Epithelial cell of proximal tubule (primary cell): ENCODE data around the gene ZNF555. TPM values are rescaled to one million over a fixed set of nuclear protein-coding genes. Genes with fewer than 3 reads are reported as not detected.

Experiments used
- DNase-seq: peaks from one replicate; pipeline ENCODE4 v3.0.0-alpha.2; 2011; ENCODE audit warnings: low read depth
- H3K4me3 ChIP-seq: 2 replicates; pipeline ENCODE4 v1.5.1; 2011; ENCODE audit warnings: low read depth, mild to moderate bottlenecking, low read length
- total RNA-seq: library from RNA; depleted of rRNA; stranded (reverse); fragments of >200 nt; gene quantifications from 2 replicates; pipeline ENCODE4 v1.2.3, GENCODE V29; 2015
- TF ChIP-seq, protein P1 (sequence below): conservative IDR thresholded peaks from 2 replicates; pipeline ENCODE4 v1.5.1; 2012; ENCODE audit warnings: low read depth, mild to moderate bottlenecking, low read length

Gene ZNF555
- total RNA-seq, 1 donor from 2014 or later, result 2.9 TPM

DNA sequence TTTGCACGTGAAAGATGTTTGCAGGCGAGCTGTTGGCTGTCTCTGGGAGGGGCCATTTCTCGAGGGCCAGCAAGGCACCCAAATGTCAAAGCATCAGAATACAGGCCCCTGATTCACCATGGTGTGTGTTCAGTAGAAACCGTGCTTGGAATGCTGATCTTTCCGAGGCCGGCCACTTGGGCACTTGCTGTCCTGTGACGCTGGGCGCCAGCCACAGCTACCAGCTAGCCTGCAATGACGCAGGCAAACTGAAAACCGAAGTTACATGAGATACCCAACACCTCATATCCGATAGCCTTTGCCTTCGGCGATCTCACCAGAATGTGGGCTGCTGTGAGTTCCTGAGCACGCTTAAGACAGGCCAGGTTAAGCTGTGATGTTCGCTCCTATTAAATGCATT, 44.0 kb upstream of the ZNF555 start:
- H3K4me3 ChIP-seq, result no peak overlapping the region
- no peak for DNase-seq
- TF ChIP-seq, protein P1, sequence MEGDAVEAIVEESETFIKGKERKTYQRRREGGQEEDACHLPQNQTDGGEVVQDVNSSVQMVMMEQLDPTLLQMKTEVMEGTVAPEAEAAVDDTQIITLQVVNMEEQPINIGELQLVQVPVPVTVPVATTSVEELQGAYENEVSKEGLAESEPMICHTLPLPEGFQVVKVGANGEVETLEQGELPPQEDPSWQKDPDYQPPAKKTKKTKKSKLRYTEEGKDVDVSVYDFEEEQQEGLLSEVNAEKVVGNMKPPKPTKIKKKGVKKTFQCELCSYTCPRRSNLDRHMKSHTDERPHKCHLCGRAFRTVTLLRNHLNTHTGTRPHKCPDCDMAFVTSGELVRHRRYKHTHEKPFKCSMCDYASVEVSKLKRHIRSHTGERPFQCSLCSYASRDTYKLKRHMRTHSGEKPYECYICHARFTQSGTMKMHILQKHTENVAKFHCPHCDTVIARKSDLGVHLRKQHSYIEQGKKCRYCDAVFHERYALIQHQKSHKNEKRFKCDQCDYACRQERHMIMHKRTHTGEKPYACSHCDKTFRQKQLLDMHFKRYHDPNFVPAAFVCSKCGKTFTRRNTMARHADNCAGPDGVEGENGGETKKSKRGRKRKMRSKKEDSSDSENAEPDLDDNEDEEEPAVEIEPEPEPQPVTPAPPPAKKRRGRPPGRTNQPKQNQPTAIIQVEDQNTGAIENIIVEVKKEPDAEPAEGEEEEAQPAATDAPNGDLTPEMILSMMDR, result no peak

DNA sequence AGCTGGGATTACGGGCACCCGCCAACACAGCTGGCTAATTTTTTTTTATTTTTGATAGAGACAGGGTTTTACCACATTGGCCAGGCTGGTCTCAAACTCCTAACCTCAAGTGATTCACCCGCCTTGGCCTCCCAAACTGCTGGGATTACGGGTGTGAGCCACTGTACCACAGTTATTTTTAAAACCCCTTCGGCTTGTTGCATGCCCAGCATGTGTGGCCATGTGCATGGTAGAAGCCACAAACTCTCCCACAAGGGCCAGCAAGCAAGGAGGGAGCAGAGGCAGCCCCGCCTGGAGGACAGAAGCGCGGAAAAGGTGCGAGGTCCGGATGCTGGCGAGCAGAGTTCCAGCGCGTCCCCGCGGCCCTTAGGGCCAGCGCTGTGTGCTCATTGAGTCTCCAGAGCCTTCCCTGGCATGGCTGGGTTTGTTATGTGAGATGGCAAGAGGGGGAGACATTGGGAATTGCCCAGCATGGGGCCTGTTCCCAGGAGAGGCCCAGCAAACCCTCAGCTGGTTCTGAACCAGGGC, 43.1 kb upstream of the ZNF555 start:
- H3K4me3 ChIP-seq, result no peak overlapping the region
- no peak for DNase-seq
- TF ChIP-seq, protein P1, result no peak

DNA sequence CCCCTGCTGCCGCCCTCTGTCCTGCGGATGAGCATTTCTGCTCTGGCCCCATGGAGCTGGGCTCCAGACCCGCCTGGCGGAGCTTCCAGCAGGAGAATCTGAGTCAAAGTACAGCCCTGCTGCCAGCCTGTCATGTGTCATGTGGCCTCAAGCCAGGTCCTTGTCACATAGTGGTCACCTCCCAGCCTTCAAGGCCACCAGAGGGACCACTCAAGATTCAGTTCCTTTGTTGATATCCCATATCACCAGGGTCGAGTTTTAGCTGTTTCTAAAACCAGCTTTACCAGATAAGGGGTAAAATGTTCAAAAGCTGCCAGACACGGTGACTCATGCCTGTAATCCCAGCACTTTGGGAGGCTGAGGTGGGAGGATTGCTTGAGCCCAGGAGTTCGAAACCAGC, 42.5 kb upstream of the ZNF555 start:
- DNase-seq, result no peak
- no peak overlapping the region for H3K4me3 ChIP-seq
- TF ChIP-seq, protein P1, result no peak

DNA sequence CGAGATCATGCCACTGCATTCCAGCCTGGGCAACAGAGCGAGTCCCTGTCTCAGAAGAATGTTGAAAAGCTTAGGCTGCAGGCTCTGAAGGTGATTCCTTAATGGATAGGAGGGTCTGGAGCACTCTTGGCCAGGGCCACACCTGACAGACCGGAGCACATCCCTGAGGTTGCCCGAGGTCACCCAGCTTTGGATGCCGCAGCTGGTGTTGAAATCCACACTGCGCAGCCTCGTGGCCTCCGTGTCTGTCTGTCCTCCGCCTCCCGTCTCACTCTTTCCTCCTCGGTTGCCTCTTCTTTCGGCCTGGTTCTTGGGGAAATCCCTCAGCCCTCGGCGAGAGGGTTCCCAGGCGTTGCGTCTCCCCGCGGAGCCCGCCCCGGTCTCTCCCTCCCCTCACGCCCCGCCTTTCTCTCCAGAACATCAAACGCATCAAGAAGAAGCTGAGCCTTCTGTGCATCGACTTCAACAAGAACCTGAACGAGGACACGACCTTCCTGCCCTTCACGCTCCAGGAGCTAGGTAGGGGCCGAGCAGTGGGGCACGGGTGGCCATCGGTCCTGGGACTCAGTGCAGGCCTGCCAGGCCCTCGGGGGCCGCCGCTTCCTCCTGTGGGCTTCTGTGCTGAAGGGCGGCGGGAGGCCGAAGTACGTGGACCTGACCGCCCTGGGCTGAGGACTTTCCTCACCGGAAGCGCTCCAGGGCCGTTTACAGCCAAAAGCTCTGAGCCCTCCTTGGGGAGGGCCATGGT, 41.8 kb upstream of the ZNF555 start:
- TF ChIP-seq, protein P1, result no peak
- DNase-seq, result no peak
- no peak overlapping the region for H3K4me3 ChIP-seq

DNA sequence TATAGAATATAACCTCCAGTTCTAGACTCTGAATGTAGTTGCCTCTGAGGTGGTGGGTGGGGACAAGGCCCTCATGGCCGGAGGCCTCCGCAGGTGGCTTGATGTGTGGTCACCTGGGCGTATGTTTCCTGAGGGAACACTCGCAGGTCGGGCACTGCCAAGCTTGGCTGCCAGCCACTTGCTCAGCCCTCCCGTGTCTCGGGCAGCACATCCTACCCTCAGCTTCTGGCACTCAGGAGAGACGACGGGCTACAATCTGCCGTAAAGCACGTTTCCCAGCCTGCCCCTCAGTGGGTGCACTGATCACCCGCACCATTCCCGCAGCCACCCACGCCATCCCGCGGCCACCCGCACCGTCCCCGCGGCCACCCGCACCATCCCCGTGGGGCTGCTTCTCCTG, 40.8 kb upstream of the ZNF555 start:
- H3K4me3 ChIP-seq, result no peak overlapping the region
- DNase-seq, result no peak
- TF ChIP-seq, protein P1, result no peak

DNA sequence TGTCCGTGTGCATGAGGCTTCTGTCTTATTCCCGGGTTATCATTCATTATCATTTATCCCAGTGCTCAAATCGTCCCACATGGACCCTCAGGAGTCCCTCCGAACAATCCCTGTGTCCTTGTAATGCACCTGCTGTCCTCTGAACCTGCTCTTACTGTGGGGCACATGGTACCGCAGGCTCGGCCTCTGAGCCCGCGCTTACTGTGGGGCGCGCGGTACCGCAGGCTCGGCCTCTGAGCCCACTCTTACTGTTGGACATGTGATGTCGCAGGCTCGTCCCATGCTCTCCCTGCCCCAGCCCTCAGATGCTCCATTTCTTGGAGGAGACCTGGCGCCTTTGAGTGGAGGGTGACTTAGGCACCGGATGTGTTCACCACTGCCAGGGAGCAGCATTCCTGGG, 38.4 kb upstream of the ZNF555 start:
- no peak overlapping the region for H3K4me3 ChIP-seq
- TF ChIP-seq, protein P1, result no peak
- no peak for DNase-seq
